ENCODE results near the gene PBX2. TPM values are rescaled to one million over a fixed set of nuclear protein-coding genes. Genes with fewer than 3 reads are reported as not detected.
"Not testable (repeated sequence)": the region's sequence is repeated elsewhere in the genome, so short reads cannot be mapped to it uniquely, and the experiment has no call there.

Gene PBX2
- total RNA-seq, 2 donors from 2014 or later, result 61.5 to 102 TPM

DNA sequence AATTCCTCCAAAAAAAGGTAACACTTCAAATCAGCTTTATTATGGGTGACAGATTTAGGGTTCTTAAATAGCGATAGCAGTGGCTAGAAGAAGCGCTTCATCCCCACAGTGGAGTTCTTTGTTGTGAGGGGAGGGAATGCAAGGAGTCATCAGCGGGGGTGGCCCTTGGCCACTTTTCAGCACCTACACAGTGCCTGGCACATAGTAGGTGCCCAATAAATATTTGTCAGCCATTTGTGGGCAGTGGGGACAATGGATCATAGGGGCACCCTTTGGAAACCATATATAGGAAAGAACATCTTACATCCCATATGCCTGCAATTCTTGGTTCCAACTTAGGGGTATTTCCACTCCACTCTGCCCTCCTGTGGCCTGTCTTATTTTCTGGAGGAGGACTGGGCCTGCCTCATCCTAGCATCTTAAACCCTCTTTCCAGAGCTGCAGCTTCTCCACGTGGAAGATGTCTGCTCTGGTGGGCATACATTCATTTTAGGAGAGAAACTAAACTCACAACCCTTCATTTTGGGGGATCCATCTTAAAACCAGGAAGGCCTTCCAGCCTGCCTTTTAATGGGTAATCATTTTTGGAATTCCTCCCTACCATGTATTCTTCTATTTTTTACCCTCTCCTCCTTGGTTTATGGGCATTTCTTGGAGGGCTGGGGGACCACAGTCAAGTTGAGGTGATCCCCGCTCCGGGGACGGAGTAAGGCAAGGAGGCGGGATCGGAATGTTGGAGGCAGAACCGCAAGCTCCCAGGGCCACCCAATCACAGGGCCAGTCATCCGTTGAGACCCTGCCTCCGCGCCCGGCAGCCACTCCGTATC lies 5.0 kb upstream of the PBX2 start:
- H3K4me3 ChIP-seq, result peak overlapping the region; percentile 18 to 29
- H3K4me1 ChIP-seq (replicated peaks), result no peaks in the 10 kb centered on the region
- no peaks in the 10 kb centered on the region for H3K27me3 ChIP-seq (replicated peaks; ENCODE audit: insufficient read depth)
- 15% methylated on average over 15 of the region's 15 CpGs for WGBS
- no peaks in the 10 kb centered on the region for H3K36me3 ChIP-seq
- peak overlapping the region; percentile 99 for H3K27ac ChIP-seq
- TF ChIP-seq POLR2A (IDR thresholded peaks at IDR 0.05), result peak; percentile 86
- TF ChIP-seq, protein P1, sequence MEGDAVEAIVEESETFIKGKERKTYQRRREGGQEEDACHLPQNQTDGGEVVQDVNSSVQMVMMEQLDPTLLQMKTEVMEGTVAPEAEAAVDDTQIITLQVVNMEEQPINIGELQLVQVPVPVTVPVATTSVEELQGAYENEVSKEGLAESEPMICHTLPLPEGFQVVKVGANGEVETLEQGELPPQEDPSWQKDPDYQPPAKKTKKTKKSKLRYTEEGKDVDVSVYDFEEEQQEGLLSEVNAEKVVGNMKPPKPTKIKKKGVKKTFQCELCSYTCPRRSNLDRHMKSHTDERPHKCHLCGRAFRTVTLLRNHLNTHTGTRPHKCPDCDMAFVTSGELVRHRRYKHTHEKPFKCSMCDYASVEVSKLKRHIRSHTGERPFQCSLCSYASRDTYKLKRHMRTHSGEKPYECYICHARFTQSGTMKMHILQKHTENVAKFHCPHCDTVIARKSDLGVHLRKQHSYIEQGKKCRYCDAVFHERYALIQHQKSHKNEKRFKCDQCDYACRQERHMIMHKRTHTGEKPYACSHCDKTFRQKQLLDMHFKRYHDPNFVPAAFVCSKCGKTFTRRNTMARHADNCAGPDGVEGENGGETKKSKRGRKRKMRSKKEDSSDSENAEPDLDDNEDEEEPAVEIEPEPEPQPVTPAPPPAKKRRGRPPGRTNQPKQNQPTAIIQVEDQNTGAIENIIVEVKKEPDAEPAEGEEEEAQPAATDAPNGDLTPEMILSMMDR (IDR thresholded peaks at IDR 0.05), result peak in 3 of 4 experiments; percentile 8 to 74 (median 54)
- TF ChIP-seq POLR2AphosphoS5 (IDR thresholded peaks at IDR 0.05), result no peak
- no peaks in the 10 kb centered on the region for H3K9me3 ChIP-seq
- intact Hi-C loops (cut with DNase I), result loop anchor here (2.0 to 5.0 kb wide), 2 partner anchors 76 to 777 kb away; no protein-coding TSS in a partner anchor
- no peak for DNase-seq (ENCODE audit: low spot score)

DNA sequence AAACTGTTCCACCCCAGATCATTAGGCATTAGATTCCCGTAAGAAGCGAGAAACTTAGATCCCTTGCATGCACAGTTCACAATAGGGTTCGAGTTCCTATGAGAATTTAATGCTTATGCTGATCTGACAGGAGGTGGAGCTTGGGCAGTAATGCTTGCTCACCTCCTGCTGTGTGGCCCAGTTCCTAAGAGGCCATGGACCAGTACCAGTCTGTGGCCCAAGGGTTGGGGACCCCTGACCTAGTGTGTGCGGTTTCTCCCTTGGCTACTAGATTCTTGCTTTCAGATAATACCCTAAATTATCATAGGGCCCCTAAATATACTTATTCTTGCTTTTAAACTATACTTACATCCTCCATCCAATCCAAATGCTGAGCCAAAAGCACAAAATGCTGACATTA lies 4.4 kb upstream of the PBX2 start:
- Histone ChIP-seq H3K9me3 (no peaks in the 10 kb centered on the region), H3K27me3 (replicated peaks; ENCODE audit: insufficient read depth) (no peaks in the 10 kb centered on the region), H3K27ac (peak overlapping the region; percentile 99), H3K4me3 (no peak overlapping the region), H3K4me1 (replicated peaks) (no peaks in the 10 kb centered on the region), H3K36me3 (no peaks in the 10 kb centered on the region)
- 88% methylated on average over 4 of the region's 4 CpGs for WGBS
- intact Hi-C loops (cut with DNase I), result loop anchor here (2.0 kb wide), 1 partner anchor 76 kb away; no protein-coding TSS in a partner anchor
- TF ChIP-seq POLR2A (IDR thresholded peaks at IDR 0.05), result no peak
- TF ChIP-seq, protein P1 (IDR thresholded peaks at IDR 0.05), result no peak
- TF ChIP-seq POLR2AphosphoS5 (IDR thresholded peaks at IDR 0.05), result no peak
- no peak for DNase-seq (ENCODE audit: low spot score)

DNA sequence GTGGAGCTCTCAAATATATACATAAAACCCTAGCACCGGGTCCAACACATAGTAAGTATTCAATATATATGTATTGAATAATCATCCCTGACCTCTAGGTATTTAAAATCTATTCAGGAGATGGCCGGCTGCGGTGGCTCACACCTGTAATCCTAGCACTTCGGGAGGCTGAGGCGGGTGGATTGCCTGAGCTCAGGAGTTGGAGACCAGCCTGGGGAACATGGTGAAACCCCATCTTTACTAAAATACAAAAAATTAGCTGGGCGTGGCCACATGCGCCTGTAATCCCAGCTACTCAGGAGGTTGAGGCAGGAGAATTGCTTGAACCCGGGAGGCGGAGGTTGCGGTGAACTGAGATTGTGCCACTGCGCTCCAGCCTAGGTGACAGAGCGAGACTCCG lies 3.1 kb upstream of the PBX2 start:
- H3K27me3 ChIP-seq (replicated peaks; ENCODE audit: insufficient read depth); H3K4me3 ChIP-seq; DNase-seq (ENCODE audit: low spot score); H3K9me3 ChIP-seq; H3K36me3 ChIP-seq; intact Hi-C loops (cut with DNase I); H3K4me1 ChIP-seq (replicated peaks): not testable (repeated sequence)
- H3K27ac ChIP-seq, result peak overlapping the region; percentile 47 to 98
- WGBS, result 78% methylated on average over 13 of the region's 13 CpGs

DNA sequence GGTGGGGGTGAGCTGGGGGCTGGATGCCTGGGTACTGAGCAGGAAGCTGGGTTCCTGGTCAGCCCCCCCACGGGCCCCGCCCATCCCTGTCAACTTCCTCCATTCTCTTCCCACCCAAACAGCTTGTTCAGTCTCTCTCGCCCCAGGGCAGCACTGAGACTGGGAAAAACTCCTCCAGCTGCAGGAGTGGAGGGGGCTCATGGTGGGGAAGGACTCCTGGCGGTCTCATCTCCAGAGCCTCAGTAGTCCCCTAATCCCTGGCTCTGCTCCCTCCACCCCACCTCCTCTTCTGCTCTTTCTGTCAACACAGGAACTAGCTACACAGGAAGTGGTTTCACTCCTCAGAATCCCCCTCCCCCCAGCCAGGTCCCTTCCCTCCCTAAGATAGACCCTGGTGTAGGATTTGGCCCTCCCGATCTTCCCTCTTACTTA lies 2.6 kb upstream of the PBX2 start, which contains the start of gene GPSM3:
GPSM3 (minus strand) TSS at position 36 of the 432 bp plus-strand sequence. CDS start 130 bp downstream, outside the sequence.
- H3K27ac ChIP-seq, result peak within 1 kb of the TSS; percentile 47 to 98
- no peaks in the 10 kb centered on the region for H3K4me1 ChIP-seq (replicated peaks)
- 12% methylated on average over 5 of the region's 5 CpGs for WGBS
- intact Hi-C loops (cut with DNase I), result no loop called here
- peak; percentile 19 for TF ChIP-seq POLR2A (IDR thresholded peaks at IDR 0.05)
- TF ChIP-seq POLR2AphosphoS5 (IDR thresholded peaks at IDR 0.05), result no peak
- no peaks in the 10 kb centered on the region for H3K36me3 ChIP-seq
- H3K27me3 ChIP-seq (replicated peaks; ENCODE audit: insufficient read depth), result no peaks in the 10 kb centered on the region
- H3K9me3 ChIP-seq, result no peaks in the 10 kb centered on the region
- no peak for DNase-seq (ENCODE audit: low spot score)
- no peak within 1 kb of the TSS for H3K4me3 ChIP-seq

DNA sequence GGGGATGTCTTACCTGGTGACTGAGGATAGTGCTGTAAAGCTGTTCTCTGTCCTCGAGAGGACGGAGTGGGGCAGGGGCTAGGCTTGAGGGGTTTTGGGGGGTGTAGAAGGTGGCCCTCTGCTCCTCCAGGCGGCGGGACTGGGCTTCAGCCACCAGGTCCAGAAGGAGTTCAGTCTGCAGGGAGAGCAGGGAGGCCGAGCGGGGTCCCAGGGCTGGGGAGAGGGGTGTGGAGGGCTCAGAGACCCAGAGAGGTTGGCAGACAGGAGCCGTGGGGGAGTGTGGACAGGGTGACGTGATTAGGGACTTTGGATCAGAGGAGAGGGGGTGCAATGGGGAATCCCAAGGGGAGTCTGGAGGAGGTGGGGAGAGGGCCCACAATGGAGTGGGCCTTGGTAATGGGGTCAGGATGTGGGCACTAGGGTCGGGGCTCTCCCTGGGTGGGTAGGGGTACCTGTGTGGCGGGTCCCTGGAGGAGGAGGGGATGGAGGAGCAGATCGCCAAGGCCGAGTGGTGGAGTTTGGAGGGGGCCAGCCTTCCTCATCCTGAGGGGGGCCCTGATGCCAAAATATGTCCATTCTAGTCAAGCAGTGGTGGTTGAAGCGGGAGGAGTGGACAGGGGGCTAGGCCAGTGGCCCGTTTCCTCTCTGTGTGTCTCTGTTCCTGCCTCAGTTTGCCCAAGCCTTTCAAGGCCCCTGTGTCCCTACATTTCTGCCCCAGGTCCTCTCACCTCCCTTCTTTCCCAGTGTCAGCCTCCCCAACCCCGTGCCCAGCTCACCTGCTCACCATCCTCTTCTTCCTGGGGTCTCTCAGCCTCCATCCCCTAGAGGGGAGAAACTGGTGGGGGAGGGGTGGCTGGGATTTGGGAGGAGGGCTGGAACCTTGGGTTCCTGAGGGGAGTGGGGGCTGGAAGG lies 1.9 kb upstream of the PBX2 start:
- intact Hi-C loops (cut with DNase I), result no loop called here
- Histone ChIP-seq H3K9me3 (no peaks in the 10 kb centered on the region), H3K36me3 (no peaks in the 10 kb centered on the region), H3K4me1 (replicated peaks) (no peaks in the 10 kb centered on the region), H3K27ac (peak overlapping the region; percentile 47 to 98), H3K4me3 (no peak overlapping the region), H3K27me3 (replicated peaks; ENCODE audit: insufficient read depth) (no peaks in the 10 kb centered on the region)
- TF ChIP-seq POLR2A (IDR thresholded peaks at IDR 0.05) (no peak), POLR2AphosphoS5 (IDR thresholded peaks at IDR 0.05) (no peak)
- TF ChIP-seq, protein P1 (IDR thresholded peaks at IDR 0.05), result no peak
- DNase-seq (ENCODE audit: low spot score), result no peak
- 74% methylated on average over 15 of the region's 15 CpGs for WGBS

Data from prostate gland (tissue), 2 donors.